Liver (tissue), 9 donors: Measurements from ENCODE around the gene SCUBE1. TPM values are rescaled to one million over a fixed set of nuclear protein-coding genes. Genes with fewer than 3 reads are reported as not detected.

Experiments
- DNase-seq: peaks from one replicate; pipeline ENCODE4 v3.0.0-alpha.2; 2017; ENCODE audit warnings: low spot score
- H3K27ac ChIP-seq, 2 donors: one replicate each; pipeline ENCODE4 v1.7.0; 2013; ENCODE audit warnings: inconsistent platforms in 2 of 2, low read length in 2 of 2, control low read depth in 1 of 2, low read depth in 1 of 2, mild to moderate bottlenecking in 1 of 2
- H3K27me3 ChIP-seq, 4 donors: one replicate each; pipeline versions ENCODE4 v1.6.1 to v1.7.0; 2013; ENCODE audit warnings: low read length in 3 of 4, inconsistent platforms in 1 of 4, mild to moderate bottlenecking in 1 of 4, moderate library complexity in 1 of 4; ENCODE audit not compliant: control insufficient read depth in 4 of 4, insufficient read depth in 4 of 4
- H3K36me3 ChIP-seq, 4 donors: one replicate each; pipeline versions ENCODE4 v1.6.1 to v1.7.0; 2013; ENCODE audit warnings: low read length in 3 of 4, mild to moderate bottlenecking in 3 of 4, low read depth in 1 of 4, moderate library complexity in 1 of 4; ENCODE audit not compliant: control insufficient read depth in 4 of 4, insufficient read depth in 3 of 4
- H3K4me1 ChIP-seq, 4 donors: one replicate each; pipeline versions ENCODE4 v1.6.1 to v1.7.0; 2013; ENCODE audit warnings: low read length in 3 of 4, mild to moderate bottlenecking in 3 of 4, moderate library complexity in 1 of 4; ENCODE audit not compliant: control insufficient read depth in 4 of 4, insufficient read depth in 4 of 4
- H3K4me3 ChIP-seq, 3 donors: one replicate each; pipeline versions ENCODE4 v1.6.1 to v1.7.0; 2013; ENCODE audit warnings: low read length in 3 of 3, control low read depth in 1 of 3, low read depth in 1 of 3, mild to moderate bottlenecking in 1 of 3
- H3K9ac ChIP-seq, 2 donors: one replicate each; pipeline ENCODE4 v1.7.0; 2013; ENCODE audit warnings: low read length in 2 of 2, mild to moderate bottlenecking in 2 of 2, moderate library complexity in 2 of 2, control low read depth in 1 of 2, low read depth in 1 of 2
- H3K9me3 ChIP-seq, 4 donors: one replicate each; pipeline versions ENCODE4 v1.6.1 to v1.7.0; 2013; ENCODE audit warnings: low read length in 3 of 4; ENCODE audit not compliant: control insufficient read depth in 4 of 4
- EGR1 ChIP-seq, 2 donors: IDR thresholded peaks; 2 replicates each; pipeline ENCODE4 v1.6.1; 2016 to 2018; ENCODE audit warnings: antibody characterized with exemption in 2 of 2, low read depth in 2 of 2
- FOXA1 ChIP-seq: IDR thresholded peaks from 2 replicates; pipeline ENCODE4 v1.6.1; 2016; ENCODE audit warnings: antibody characterized with exemption
- FOXA2 ChIP-seq: IDR thresholded peaks from 2 replicates; pipeline ENCODE4 v1.6.1; 2016; ENCODE audit warnings: antibody characterized with exemption
- GABPA ChIP-seq, 2 donors: IDR thresholded peaks in 1 of 2; conservative IDR thresholded peaks in 1 of 2; 2 replicates each; pipeline ENCODE4 v1.6.1; 2016; ENCODE audit warnings: antibody characterized with exemption in 2 of 2, mild to moderate bottlenecking in 1 of 2, moderate library complexity in 1 of 2
- HNF4A ChIP-seq, 2 donors: conservative IDR thresholded peaks; 2 replicates each; pipeline ENCODE4 v1.6.1; 2016; ENCODE audit warnings: antibody characterized with exemption in 2 of 2, mild to moderate bottlenecking in 2 of 2
- HNF4G ChIP-seq: IDR thresholded peaks from 2 replicates; pipeline ENCODE4 v1.6.1; 2016; ENCODE audit warnings: antibody characterized with exemption
- JUND ChIP-seq, 2 donors: IDR thresholded peaks; 2 replicates each; pipeline ENCODE4 v1.6.1; 2016; ENCODE audit warnings: antibody characterized with exemption in 2 of 2
- RAD21 ChIP-seq, 2 donors: IDR thresholded peaks; 2 replicates each; pipeline ENCODE4 v1.6.1; 2016; ENCODE audit warnings: antibody characterized with exemption in 2 of 2, mild to moderate bottlenecking in 2 of 2
- REST ChIP-seq: IDR thresholded peaks from 2 replicates; pipeline ENCODE4 v1.6.1; 2016; ENCODE audit warnings: antibody characterized with exemption, mild to moderate bottlenecking
- RXRA ChIP-seq, 2 donors: IDR thresholded peaks; 2 replicates each; pipeline ENCODE4 v1.6.1; 2017 to 2018; ENCODE audit warnings: antibody characterized with exemption in 2 of 2, mild to moderate bottlenecking in 1 of 2
- SP1 ChIP-seq: IDR thresholded peaks from 2 replicates; pipeline ENCODE4 v1.6.1; 2018; ENCODE audit warnings: antibody characterized with exemption, mild to moderate bottlenecking
- TAF1 ChIP-seq: conservative IDR thresholded peaks from 2 replicates; pipeline ENCODE4 v1.6.1; 2016; ENCODE audit warnings: antibody characterized with exemption, mild to moderate bottlenecking
- YY1 ChIP-seq: IDR thresholded peaks from 2 replicates; pipeline ENCODE4 v1.6.1; 2016; ENCODE audit warnings: antibody characterized with exemption, mild to moderate bottlenecking
- ZBTB33 ChIP-seq: IDR thresholded peaks from 2 replicates; pipeline ENCODE4 v1.6.1; 2016; ENCODE audit warnings: antibody characterized with exemption
- WGBS: extraction: QIAGEN DNeasy Blood & Tissue Kit; methylation state at CpG from one replicate; pipeline ENCODE4 v1.1.7; 2013; 5-methylcytosine and 5-hydroxymethylcytosine counted together
- polyA plus RNA-seq, 2 donors: library from polyadenylated mRNA; stranded (reverse) in 1 of 2; unstranded in 1 of 2; fragments of 200-250 nt in 1 of 2; fragments of >200 nt in 1 of 2; fragmentation: Nextera tagmentation in 1 of 2; extraction: Ambion mirVana in 1 of 2; gene quantifications; one replicate each; pipeline versions ENCODE4 v1.2.1 to v1.2.3, GENCODE V29; 2013 to 2015
- total RNA-seq, 2 donors: library from RNA; depleted of rRNA; stranded (reverse); fragments of >200 nt; gene quantifications; one replicate each; pipeline ENCODE4 v1.2.3, GENCODE V29; 2014
- TF ChIP-seq, protein P1 (sequence below): IDR thresholded peaks from 2 replicates; pipeline ENCODE4 v1.6.1; 2016; ENCODE audit warnings: antibody characterized with exemption
- TF ChIP-seq, protein P2 (sequence below): IDR thresholded peaks from 2 replicates; pipeline ENCODE4 v1.6.1; 2016; ENCODE audit warnings: antibody characterized with exemption
- TF ChIP-seq, protein P3 (sequence below): fragments of 150-350 bp; IDR thresholded peaks from 2 replicates; pipeline ENCODE4 v1.5.1; 2017; ENCODE audit warnings: improper control_type of control experiment, low read depth, low read length; ENCODE audit not compliant: missing input control
- donor health status: healthy.
- donor health status: healthy.
- donor health status: healthy.
- donor health status: healthy.
- donor health status: healthy.

The SCUBE1 gene
- total and polyA plus RNA-seq, 4 donors = 0.07 to 0.46 (median 0.08) TPM; not detected in 1

GRCh38 chr22:43147821-43148220 lies 195.4 kb downstream of the SCUBE1 start:
- no peak for DNase-seq
- 71% methylated on average over 8 of the region's 8 CpGs for WGBS
- Histone ChIP-seq H3K9me3 (no peaks in the 10 kb centered on the region), H3K27me3 (no peaks in the 10 kb centered on the region), H3K36me3 (no peaks in the 10 kb centered on the region), H3K27ac (no peak overlapping the region), H3K9ac (no peak overlapping the region), H3K4me1 (peaks cover 6 to 24% (median 13%) of the 10 kb centered on the region in 4 donors), H3K4me3 (no peak overlapping the region)
- TF ChIP-seq EGR1 (IDR thresholded peaks at IDR 0.05; ENCODE audit: low read depth in 2 of 2) (no peak), ZBTB33 (no peak), YY1 (no peak), REST (no peak), TAF1 (no peak), HNF4G (no peak), FOXA1 (no peak), RAD21 (IDR thresholded peaks at IDR 0.05) (no peak), SP1 (no peak), FOXA2 (no peak), JUND (IDR thresholded peaks at IDR 0.05) (no peak), HNF4A (conservative IDR thresholded peaks at IDR 0.05) (no peak), RXRA (IDR thresholded peaks at IDR 0.05) (no peak), GABPA (IDR thresholded peaks at IDR 0.05 in 1 of 2, conservative IDR thresholded peaks at IDR 0.05 in 1 of 2) (no peak)
- TF ChIP-seq, protein P1, sequence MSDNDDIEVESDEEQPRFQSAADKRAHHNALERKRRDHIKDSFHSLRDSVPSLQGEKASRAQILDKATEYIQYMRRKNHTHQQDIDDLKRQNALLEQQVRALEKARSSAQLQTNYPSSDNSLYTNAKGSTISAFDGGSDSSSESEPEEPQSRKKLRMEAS = no peak
- TF ChIP-seq, protein P2, sequence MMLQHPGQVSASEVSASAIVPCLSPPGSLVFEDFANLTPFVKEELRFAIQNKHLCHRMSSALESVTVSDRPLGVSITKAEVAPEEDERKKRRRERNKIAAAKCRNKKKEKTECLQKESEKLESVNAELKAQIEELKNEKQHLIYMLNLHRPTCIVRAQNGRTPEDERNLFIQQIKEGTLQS = no peak
- TF ChIP-seq, protein P3, sequence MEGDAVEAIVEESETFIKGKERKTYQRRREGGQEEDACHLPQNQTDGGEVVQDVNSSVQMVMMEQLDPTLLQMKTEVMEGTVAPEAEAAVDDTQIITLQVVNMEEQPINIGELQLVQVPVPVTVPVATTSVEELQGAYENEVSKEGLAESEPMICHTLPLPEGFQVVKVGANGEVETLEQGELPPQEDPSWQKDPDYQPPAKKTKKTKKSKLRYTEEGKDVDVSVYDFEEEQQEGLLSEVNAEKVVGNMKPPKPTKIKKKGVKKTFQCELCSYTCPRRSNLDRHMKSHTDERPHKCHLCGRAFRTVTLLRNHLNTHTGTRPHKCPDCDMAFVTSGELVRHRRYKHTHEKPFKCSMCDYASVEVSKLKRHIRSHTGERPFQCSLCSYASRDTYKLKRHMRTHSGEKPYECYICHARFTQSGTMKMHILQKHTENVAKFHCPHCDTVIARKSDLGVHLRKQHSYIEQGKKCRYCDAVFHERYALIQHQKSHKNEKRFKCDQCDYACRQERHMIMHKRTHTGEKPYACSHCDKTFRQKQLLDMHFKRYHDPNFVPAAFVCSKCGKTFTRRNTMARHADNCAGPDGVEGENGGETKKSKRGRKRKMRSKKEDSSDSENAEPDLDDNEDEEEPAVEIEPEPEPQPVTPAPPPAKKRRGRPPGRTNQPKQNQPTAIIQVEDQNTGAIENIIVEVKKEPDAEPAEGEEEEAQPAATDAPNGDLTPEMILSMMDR = no peak

Other genes with a start within 250 kb of the SCUBE1 start
- under 1 TPM in 1 of 2 donors, not detected in 1; 0.33 TPM for gene BIK, start 232.6 kb downstream of the SCUBE1 start, total RNA-seq
- gene BIK, start 232.6 kb downstream of the SCUBE1 start, polyA plus RNA-seq = under 1 TPM; 0.23 to 0.89 TPM
- 10 to 100 TPM in 1 of 2 donors, 1 to 10 TPM in 1; 8.3 to 14.0 TPM for gene MCAT, start 200.0 kb downstream of the SCUBE1 start, total RNA-seq
- 10 to 100 TPM; 15.5 to 22.6 TPM for gene MCAT, start 200.0 kb downstream of the SCUBE1 start, polyA plus RNA-seq
- 10 to 100 TPM; 27.6 to 30.1 TPM for gene TSPO, start 191.8 kb downstream of the SCUBE1 start, total RNA-seq
- 10 to 100 TPM; 50.3 to 61.9 TPM for gene TSPO, start 191.8 kb downstream of the SCUBE1 start, polyA plus RNA-seq
- gene TTLL12, start 156.2 kb downstream of the SCUBE1 start, total RNA-seq = 10 to 100 TPM; 19.6 to 43.9 TPM
- gene TTLL12, start 156.2 kb downstream of the SCUBE1 start, polyA plus RNA-seq = 10 to 100 TPM; 13.7 to 21.4 TPM
- gene MPPED1, start 68.6 kb upstream of the SCUBE1 start, total RNA-seq = 1 to 10 TPM in 1 of 2 donors, under 1 TPM in 1; 0.89 to 3.3 TPM
- 1 to 10 TPM; 4.9 to 6.5 TPM for gene MPPED1, start 68.6 kb upstream of the SCUBE1 start, polyA plus RNA-seq